ENCODE data around the gene GOLT1B.

Gene GOLT1B

DNA sequence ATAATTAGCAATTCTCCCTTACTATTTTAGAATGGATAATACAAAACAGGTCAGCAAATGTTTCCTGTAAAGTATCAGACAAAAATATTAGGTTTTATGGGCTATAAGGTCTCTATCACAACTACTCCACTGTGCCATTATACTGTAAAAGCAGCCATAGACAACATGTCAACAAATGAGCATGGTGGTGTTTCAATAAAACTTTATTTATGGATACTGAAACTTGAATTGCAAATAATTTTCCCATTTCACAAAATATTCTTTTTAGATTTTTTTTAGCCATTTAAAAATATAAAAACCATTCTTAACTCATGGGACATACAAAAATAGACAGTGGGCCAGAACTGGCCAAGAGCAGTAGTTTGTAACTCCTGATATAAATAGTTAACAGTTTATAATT is 15.6 kb upstream of the GOLT1B start:
- Histone ChIP-seq H3K4me3 (ENCODE audit: low read length) (no peak overlapping the region), H4K8ac (ENCODE audit: low read depth, low read length) (no peak overlapping the region), H3K23ac (ENCODE audit: low read length) (no peak overlapping the region), H3K9ac (ENCODE audit: low read length) (no peak overlapping the region), H3K4ac (ENCODE audit: low read depth, low read length) (no peak overlapping the region), H3K4me1 (ENCODE audit: control insufficient read depth, low read depth, low read length) (no peaks in the 10 kb centered on the region), H3K27me3 (ENCODE audit: insufficient read depth, low read length, poor library complexity) (no peaks in the 10 kb centered on the region), H3K36me3 (ENCODE audit: control insufficient read depth, insufficient read depth, low read length) (no peaks in the 10 kb centered on the region), H3K79me2 (ENCODE audit: control insufficient read depth, insufficient read depth, low read length) (no peaks in the 10 kb centered on the region), H2AK5ac (ENCODE audit: low read length) (no peak overlapping the region), H4K5ac (ENCODE audit: low read length) (no peak overlapping the region), H3K79me1 (ENCODE audit: low read length) (no peaks in the 10 kb centered on the region), H2BK5ac (ENCODE audit: low read length) (no peak overlapping the region), H2BK120ac (ENCODE audit: low read depth, low read length) (no peak overlapping the region), H3K56ac (ENCODE audit: low read length) (no peak overlapping the region), H2BK15ac (replicated peaks; ENCODE audit: low read depth) (no peak overlapping the region), H3K18ac (ENCODE audit: low read length) (no peak overlapping the region), H3K27ac (ENCODE audit: low read depth, low read length) (no peak overlapping the region), H3K4me2 (ENCODE audit: low read length) (no peak overlapping the region)
- no peak for DNase-seq

GRCh38 chr12:21499765-21500164 is 1.8 kb upstream of the GOLT1B start:
- H4K5ac ChIP-seq (ENCODE audit: low read length) = no peak overlapping the region
- H3K4me2 ChIP-seq (ENCODE audit: low read length) = no peak overlapping the region
- H3K27ac ChIP-seq (ENCODE audit: low read depth, low read length) = no peak overlapping the region
- H3K4me1 ChIP-seq (ENCODE audit: control insufficient read depth, low read depth, low read length) = peaks cover 2% of the 10 kb centered on the region
- H2BK5ac ChIP-seq (ENCODE audit: low read length) = no peak overlapping the region
- H3K23ac ChIP-seq (ENCODE audit: low read length) = no peak overlapping the region
- H3K56ac ChIP-seq (ENCODE audit: low read length) = no peak overlapping the region
- no peak overlapping the region for H3K4me3 ChIP-seq (ENCODE audit: low read length)
- H2BK15ac ChIP-seq (replicated peaks; ENCODE audit: low read depth) = no peak overlapping the region
- peaks cover 1% of the 10 kb centered on the region for H3K36me3 ChIP-seq (ENCODE audit: control insufficient read depth, insufficient read depth, low read length)
- no peak for DNase-seq
- H3K79me2 ChIP-seq (ENCODE audit: control insufficient read depth, insufficient read depth, low read length) = peaks cover 26% of the 10 kb centered on the region
- H3K4ac ChIP-seq (ENCODE audit: low read depth, low read length) = no peak overlapping the region
- H3K27me3 ChIP-seq (ENCODE audit: insufficient read depth, low read length, poor library complexity) = no peaks in the 10 kb centered on the region
- H2BK120ac ChIP-seq (ENCODE audit: low read depth, low read length) = no peak overlapping the region
- no CpG with 5 or more reads among the region's 2 CpGs for WGBS (ENCODE audit: extremely low coverage, insufficient coverage, low lambda C conversion rate)
- H2AK5ac ChIP-seq (ENCODE audit: low read length) = no peak overlapping the region
- H4K8ac ChIP-seq (ENCODE audit: low read depth, low read length) = no peak overlapping the region
- peak overlapping the region; percentile 32 for H3K9ac ChIP-seq (ENCODE audit: low read length)
- peaks cover 9% of the 10 kb centered on the region for H3K79me1 ChIP-seq (ENCODE audit: low read length)
- H3K18ac ChIP-seq (ENCODE audit: low read length) = no peak overlapping the region

- peak overlapping the region; percentile 55 for H3K27ac ChIP-seq (ENCODE audit: low read depth, low read length)
- no peak overlapping the region for H2AK5ac ChIP-seq (ENCODE audit: low read length)
- H2BK15ac ChIP-seq (replicated peaks; ENCODE audit: low read depth) = no peak overlapping the region
- WGBS (ENCODE audit: extremely low coverage, insufficient coverage, low lambda C conversion rate) = no CpG with 5 or more reads among the region's 8 CpGs
- peaks cover 1% of the 10 kb centered on the region for H3K36me3 ChIP-seq (ENCODE audit: control insufficient read depth, insufficient read depth, low read length)
- peak overlapping the region; percentile 60 for H3K4me2 ChIP-seq (ENCODE audit: low read length)
- peaks cover 9% of the 10 kb centered on the region for H3K79me1 ChIP-seq (ENCODE audit: low read length)
- H3K27me3 ChIP-seq (ENCODE audit: insufficient read depth, low read length, poor library complexity) = no peaks in the 10 kb centered on the region
- H3K23ac ChIP-seq (ENCODE audit: low read length) = no peak overlapping the region
- H3K18ac ChIP-seq (ENCODE audit: low read length) = no peak overlapping the region
- peak overlapping the region; percentile 85 for H3K9ac ChIP-seq (ENCODE audit: low read length)
- no peak overlapping the region for H2BK120ac ChIP-seq (ENCODE audit: low read depth, low read length)
- peak overlapping the region; percentile 89 for H4K8ac ChIP-seq (ENCODE audit: low read depth, low read length)
- no peak for DNase-seq
- peak overlapping the region; percentile 90 for H3K4me3 ChIP-seq (ENCODE audit: low read length)
- no peak overlapping the region for H4K5ac ChIP-seq (ENCODE audit: low read length)
- peaks cover 2% of the 10 kb centered on the region for H3K4me1 ChIP-seq (ENCODE audit: control insufficient read depth, low read depth, low read length)
- H3K4ac ChIP-seq (ENCODE audit: low read depth, low read length) = peak overlapping the region; percentile 45
- no peak overlapping the region for H2BK5ac ChIP-seq (ENCODE audit: low read length)
- H3K56ac ChIP-seq (ENCODE audit: low read length) = peak overlapping the region; percentile 85
- H3K79me2 ChIP-seq (ENCODE audit: control insufficient read depth, insufficient read depth, low read length) = peaks cover 29% of the 10 kb centered on the region
These were observed 767 bp upstream of the GOLT1B start for GRCh38 chr12:21500786-21501257.

- no CpG with 5 or more reads among the region's 14 CpGs for WGBS (ENCODE audit: extremely low coverage, insufficient coverage, low lambda C conversion rate)
- Histone ChIP-seq H3K4me2 (ENCODE audit: low read length) (peak overlapping the region; percentile 66), H3K27me3 (ENCODE audit: insufficient read depth, low read length, poor library complexity) (no peaks in the 10 kb centered on the region), H2BK5ac (ENCODE audit: low read length) (no peak overlapping the region), H3K23ac (ENCODE audit: low read length) (no peak overlapping the region), H3K9ac (ENCODE audit: low read length) (peak overlapping the region; percentile 87), H4K8ac (ENCODE audit: low read depth, low read length) (no peak overlapping the region), H3K27ac (ENCODE audit: low read depth, low read length) (no peak overlapping the region), H3K4ac (ENCODE audit: low read depth, low read length) (peak overlapping the region; percentile 38), H3K36me3 (ENCODE audit: control insufficient read depth, insufficient read depth, low read length) (no peaks in the 10 kb centered on the region), H2AK5ac (ENCODE audit: low read length) (no peak overlapping the region), H2BK15ac (replicated peaks; ENCODE audit: low read depth) (no peak overlapping the region), H3K4me1 (ENCODE audit: control insufficient read depth, low read depth, low read length) (peaks cover 2% of the 10 kb centered on the region), H3K4me3 (ENCODE audit: low read length) (peak overlapping the region; percentile 87), H4K5ac (ENCODE audit: low read length) (no peak overlapping the region), H3K79me1 (ENCODE audit: low read length) (peaks cover 9% of the 10 kb centered on the region), H3K79me2 (ENCODE audit: control insufficient read depth, insufficient read depth, low read length) (peaks cover 29% of the 10 kb centered on the region), H2BK120ac (ENCODE audit: low read depth, low read length) (no peak overlapping the region), H3K56ac (ENCODE audit: low read length) (peak overlapping the region; percentile 92), H3K18ac (ENCODE audit: low read length) (peak overlapping the region; percentile 72)
- DNase-seq = no peak
These were observed 541 bp downstream of the GOLT1B start for GRCh38 chr12:21502164-21502496.

- H2BK15ac ChIP-seq (replicated peaks; ENCODE audit: low read depth) = no peak overlapping the region
- H3K18ac ChIP-seq (ENCODE audit: low read length) = no peak overlapping the region
- peak overlapping the region; percentile 19 for H3K56ac ChIP-seq (ENCODE audit: low read length)
- H3K27me3 ChIP-seq (ENCODE audit: insufficient read depth, low read length, poor library complexity) = no peaks in the 10 kb centered on the region
- H3K27ac ChIP-seq (ENCODE audit: low read depth, low read length) = no peak overlapping the region
- H4K5ac ChIP-seq (ENCODE audit: low read length) = no peak overlapping the region
- H4K8ac ChIP-seq (ENCODE audit: low read depth, low read length) = no peak overlapping the region
- no peak overlapping the region for H3K9ac ChIP-seq (ENCODE audit: low read length)
- H3K4me1 ChIP-seq (ENCODE audit: control insufficient read depth, low read depth, low read length) = peaks cover 2% of the 10 kb centered on the region
- peaks cover 29% of the 10 kb centered on the region for H3K79me2 ChIP-seq (ENCODE audit: control insufficient read depth, insufficient read depth, low read length)
- no peak overlapping the region for H3K4me2 ChIP-seq (ENCODE audit: low read length)
- no peak overlapping the region for H3K4ac ChIP-seq (ENCODE audit: low read depth, low read length)
- H2AK5ac ChIP-seq (ENCODE audit: low read length) = no peak overlapping the region
- DNase-seq = no peak
- no peak overlapping the region for H2BK120ac ChIP-seq (ENCODE audit: low read depth, low read length)
- no CpG with 5 or more reads among the region's 1 CpG for WGBS (ENCODE audit: extremely low coverage, insufficient coverage, low lambda C conversion rate)
- H3K36me3 ChIP-seq (ENCODE audit: control insufficient read depth, insufficient read depth, low read length) = no peaks in the 10 kb centered on the region
- no peak overlapping the region for H3K23ac ChIP-seq (ENCODE audit: low read length)
- H3K79me1 ChIP-seq (ENCODE audit: low read length) = peaks cover 9% of the 10 kb centered on the region
- H2BK5ac ChIP-seq (ENCODE audit: low read length) = no peak overlapping the region
- no peak overlapping the region for H3K4me3 ChIP-seq (ENCODE audit: low read length)
These were observed 1.3 kb downstream of the GOLT1B start for GRCh38 chr12:21502872-21503271.

DNA sequence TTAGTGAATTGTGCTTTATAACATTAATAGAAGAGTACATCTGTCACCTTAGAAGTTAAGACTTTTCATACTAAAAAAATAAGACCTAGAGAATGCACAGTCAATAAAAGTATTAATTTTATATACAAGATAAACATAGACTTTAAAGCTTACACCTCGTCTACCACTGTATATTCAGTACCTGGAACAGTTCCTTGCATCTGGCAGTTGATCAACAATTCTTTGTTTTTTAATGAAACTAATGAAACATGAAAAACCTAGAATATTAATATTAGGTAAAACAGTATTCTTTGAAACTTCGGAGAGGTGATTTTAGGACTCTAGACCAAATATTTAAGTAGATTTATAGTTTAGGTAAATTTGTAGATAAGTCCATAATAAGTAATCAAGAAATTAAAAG is 4.3 kb downstream of the GOLT1B start:
- H3K18ac ChIP-seq (ENCODE audit: low read length) = no peak overlapping the region
- no peak overlapping the region for H2BK5ac ChIP-seq (ENCODE audit: low read length)
- H4K8ac ChIP-seq (ENCODE audit: low read depth, low read length) = no peak overlapping the region
- H3K79me1 ChIP-seq (ENCODE audit: low read length) = peaks cover 2% of the 10 kb centered on the region
- no peaks in the 10 kb centered on the region for H3K36me3 ChIP-seq (ENCODE audit: control insufficient read depth, insufficient read depth, low read length)
- no peak overlapping the region for H4K5ac ChIP-seq (ENCODE audit: low read length)
- H3K4me1 ChIP-seq (ENCODE audit: control insufficient read depth, low read depth, low read length) = no peaks in the 10 kb centered on the region
- H3K79me2 ChIP-seq (ENCODE audit: control insufficient read depth, insufficient read depth, low read length) = peaks cover 26% of the 10 kb centered on the region
- no peak for DNase-seq
- no peak overlapping the region for H3K4ac ChIP-seq (ENCODE audit: low read depth, low read length)
- WGBS (ENCODE audit: extremely low coverage, insufficient coverage, low lambda C conversion rate) = 100% methylated on average over 1 of the region's 2 CpGs
- no peak overlapping the region for H3K56ac ChIP-seq (ENCODE audit: low read length)
- no peak overlapping the region for H3K23ac ChIP-seq (ENCODE audit: low read length)
- no peak overlapping the region for H2BK120ac ChIP-seq (ENCODE audit: low read depth, low read length)
- no peak overlapping the region for H2AK5ac ChIP-seq (ENCODE audit: low read length)
- H3K9ac ChIP-seq (ENCODE audit: low read length) = no peak overlapping the region
- H2BK15ac ChIP-seq (replicated peaks; ENCODE audit: low read depth) = no peak overlapping the region
- no peak overlapping the region for H3K4me2 ChIP-seq (ENCODE audit: low read length)
- no peaks in the 10 kb centered on the region for H3K27me3 ChIP-seq (ENCODE audit: insufficient read depth, low read length, poor library complexity)
- H3K27ac ChIP-seq (ENCODE audit: low read depth, low read length) = no peak overlapping the region
- no peak overlapping the region for H3K4me3 ChIP-seq (ENCODE audit: low read length)
